KMS-11 (cell line): ENCODE results near the gene AREL1.

Source experiments
- H2AFZ ChIP-seq: fragments of 200-600 bp; sonication (generic); 2 replicates; pipeline ENCODE4 v1.6.1; 2016; ENCODE audit warnings: antibody characterized with exemption, mixed run types, low read depth
- H3K27ac ChIP-seq: fragments of 200-600 bp; sonication (generic); 2 replicates; pipeline ENCODE4 v1.6.1; 2016; ENCODE audit warnings: mild to moderate bottlenecking, mixed run types
- H3K27me3 ChIP-seq: fragments of 200-600 bp; sonication (generic); 2 replicates; pipeline ENCODE4 v1.6.1; 2017; ENCODE audit warnings: mild to moderate bottlenecking, low read depth, mixed run types, moderate library complexity; ENCODE audit not compliant: insufficient read depth
- H3K36me3 ChIP-seq: fragments of 200-600 bp; sonication (generic); 2 replicates; pipeline ENCODE4 v1.6.1; 2017; ENCODE audit warnings: mild to moderate bottlenecking, mixed run types; ENCODE audit not compliant: insufficient read depth
- H3K4me1 ChIP-seq: fragments of 200-600 bp; sonication (generic); 2 replicates; pipeline ENCODE4 v1.6.1; 2016; ENCODE audit warnings: mild to moderate bottlenecking, low read depth, mixed run types; ENCODE audit not compliant: poor library complexity, severe bottlenecking
- H3K4me2 ChIP-seq: fragments of 200-600 bp; sonication (generic); 2 replicates; pipeline ENCODE4 v1.7.0; 2016; ENCODE audit warnings: mild to moderate bottlenecking, mixed run types
- H3K4me3 ChIP-seq: fragments of 200-600 bp; sonication (generic); IDR thresholded peaks from 2 replicates; pipeline ENCODE4 v1.6.1; 2017; ENCODE audit warnings: low read depth, low read length, mixed read lengths; ENCODE audit not compliant: insufficient read depth
- H3K79me2 ChIP-seq: fragments of 200-600 bp; sonication (generic); 2 replicates; pipeline ENCODE4 v1.6.1; 2016; ENCODE audit warnings: low read depth, mixed run types; ENCODE audit not compliant: insufficient read depth
- H3K9ac ChIP-seq: fragments of 200-600 bp; sonication (generic); 2 replicates; pipeline ENCODE4 v1.6.1; 2016; ENCODE audit warnings: mild to moderate bottlenecking, mixed run types
- H4K20me1 ChIP-seq: fragments of 200-600 bp; sonication (generic); 2 replicates; pipeline ENCODE4 v1.6.1; 2016; ENCODE audit warnings: mild to moderate bottlenecking, mixed run types; ENCODE audit not compliant: insufficient read depth
- TF ChIP-seq, protein P1 (sequence below): fragments of 200-600 bp; sonication (generic); conservative IDR thresholded peaks from 2 replicates; pipeline ENCODE4 v1.6.1; 2017; ENCODE audit warnings: low read depth, mild to moderate bottlenecking, antibody characterized with exemption, low read length, moderate library complexity, mixed read lengths

The AREL1 gene

DNA sequence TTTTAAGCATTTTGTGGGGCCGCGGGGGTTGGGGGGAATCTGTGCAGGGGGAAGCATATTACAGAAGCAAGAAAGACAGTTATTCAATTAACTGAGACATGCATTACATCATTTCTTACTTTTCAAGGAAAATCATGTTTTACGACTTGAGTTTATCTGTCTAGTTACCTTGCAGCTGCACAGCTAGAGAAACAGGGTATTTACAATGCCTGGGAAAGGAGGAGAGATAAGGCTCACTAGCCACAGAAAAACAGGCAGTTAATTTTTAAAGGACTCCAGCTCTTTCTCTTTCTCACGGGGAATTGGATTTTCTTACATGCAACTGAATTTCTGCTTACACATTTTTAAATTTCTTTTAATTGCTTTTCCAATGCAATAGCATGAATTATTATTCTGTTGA is 22.2 kb upstream of the AREL1 start:
- H3K27ac ChIP-seq: no peak overlapping the region
- TF ChIP-seq, protein P1, sequence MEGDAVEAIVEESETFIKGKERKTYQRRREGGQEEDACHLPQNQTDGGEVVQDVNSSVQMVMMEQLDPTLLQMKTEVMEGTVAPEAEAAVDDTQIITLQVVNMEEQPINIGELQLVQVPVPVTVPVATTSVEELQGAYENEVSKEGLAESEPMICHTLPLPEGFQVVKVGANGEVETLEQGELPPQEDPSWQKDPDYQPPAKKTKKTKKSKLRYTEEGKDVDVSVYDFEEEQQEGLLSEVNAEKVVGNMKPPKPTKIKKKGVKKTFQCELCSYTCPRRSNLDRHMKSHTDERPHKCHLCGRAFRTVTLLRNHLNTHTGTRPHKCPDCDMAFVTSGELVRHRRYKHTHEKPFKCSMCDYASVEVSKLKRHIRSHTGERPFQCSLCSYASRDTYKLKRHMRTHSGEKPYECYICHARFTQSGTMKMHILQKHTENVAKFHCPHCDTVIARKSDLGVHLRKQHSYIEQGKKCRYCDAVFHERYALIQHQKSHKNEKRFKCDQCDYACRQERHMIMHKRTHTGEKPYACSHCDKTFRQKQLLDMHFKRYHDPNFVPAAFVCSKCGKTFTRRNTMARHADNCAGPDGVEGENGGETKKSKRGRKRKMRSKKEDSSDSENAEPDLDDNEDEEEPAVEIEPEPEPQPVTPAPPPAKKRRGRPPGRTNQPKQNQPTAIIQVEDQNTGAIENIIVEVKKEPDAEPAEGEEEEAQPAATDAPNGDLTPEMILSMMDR: no peak

DNA sequence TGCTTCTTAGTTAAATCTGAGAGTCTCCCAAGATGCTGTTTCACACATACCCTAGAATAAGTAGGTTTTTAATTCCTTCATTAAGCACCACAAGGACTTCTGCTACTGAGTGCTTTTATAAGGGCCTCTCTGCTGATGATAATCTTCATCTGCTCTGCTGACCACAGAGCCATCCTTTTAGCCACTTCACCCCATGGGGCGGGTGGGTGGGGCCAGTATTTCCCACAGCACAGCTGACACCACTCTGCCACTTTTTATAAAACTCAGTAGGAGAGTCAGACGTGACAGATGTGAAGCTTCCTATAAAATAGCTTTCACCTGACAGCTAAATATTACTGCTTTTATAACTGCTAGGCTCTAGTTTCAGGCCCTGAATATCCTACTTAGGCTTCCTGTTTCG is 20.3 kb upstream of the AREL1 start:
- Histone ChIP-seq H4K20me1 (no peaks in the 10 kb centered on the region), H3K79me2 (no peaks in the 10 kb centered on the region), H3K9ac (no peak overlapping the region), H3K36me3 (no peaks in the 10 kb centered on the region), H3K4me1 (peaks cover 4% of the 10 kb centered on the region), H3K4me3 (no peak overlapping the region), H3K27me3 (no peaks in the 10 kb centered on the region), H2AFZ (no peak overlapping the region), H3K4me2 (no peak overlapping the region), H3K27ac (no peak overlapping the region)
- TF ChIP-seq, protein P1: no peak

More for the DNA sequence above, 22.2 kb upstream of the AREL1 start:
- Histone ChIP-seq H3K27me3 (no peaks in the 10 kb centered on the region), H3K4me2 (no peak overlapping the region), H3K4me3 (no peak overlapping the region), H3K36me3 (no peaks in the 10 kb centered on the region), H4K20me1 (no peaks in the 10 kb centered on the region), H2AFZ (no peak overlapping the region), H3K9ac (no peak overlapping the region), H3K79me2 (no peaks in the 10 kb centered on the region), H3K4me1 (peaks cover 4% of the 10 kb centered on the region)

DNA sequence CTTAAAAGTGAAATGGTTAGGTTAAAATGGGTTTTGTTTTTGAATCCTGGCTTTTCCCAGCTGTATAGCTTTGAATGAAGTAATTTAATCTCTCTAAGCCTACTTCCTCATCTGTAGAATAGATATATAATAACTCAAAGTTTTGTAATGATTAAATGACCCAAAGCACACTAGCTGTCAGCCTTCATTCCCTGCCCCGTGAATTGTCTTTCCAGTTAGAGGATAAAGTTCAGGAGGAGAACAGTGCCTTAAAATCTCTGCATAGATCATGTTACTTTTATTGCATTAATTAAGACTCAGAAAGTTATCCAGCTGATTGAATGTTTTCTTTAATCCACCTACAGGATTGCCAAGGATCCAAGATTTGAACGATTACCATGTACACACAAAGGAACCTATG is 19.5 kb upstream of the AREL1 start:
- TF ChIP-seq, protein P1: no peak
- H3K4me3 ChIP-seq: no peak overlapping the region
- H3K4me1 ChIP-seq: peaks cover 4% of the 10 kb centered on the region
- no peak overlapping the region for H2AFZ ChIP-seq
- no peaks in the 10 kb centered on the region for H3K27me3 ChIP-seq
- H3K36me3 ChIP-seq: no peaks in the 10 kb centered on the region
- no peak overlapping the region for H3K4me2 ChIP-seq
- no peak overlapping the region for H3K9ac ChIP-seq
- no peaks in the 10 kb centered on the region for H4K20me1 ChIP-seq
- H3K79me2 ChIP-seq: no peaks in the 10 kb centered on the region
- H3K27ac ChIP-seq: no peak overlapping the region

DNA sequence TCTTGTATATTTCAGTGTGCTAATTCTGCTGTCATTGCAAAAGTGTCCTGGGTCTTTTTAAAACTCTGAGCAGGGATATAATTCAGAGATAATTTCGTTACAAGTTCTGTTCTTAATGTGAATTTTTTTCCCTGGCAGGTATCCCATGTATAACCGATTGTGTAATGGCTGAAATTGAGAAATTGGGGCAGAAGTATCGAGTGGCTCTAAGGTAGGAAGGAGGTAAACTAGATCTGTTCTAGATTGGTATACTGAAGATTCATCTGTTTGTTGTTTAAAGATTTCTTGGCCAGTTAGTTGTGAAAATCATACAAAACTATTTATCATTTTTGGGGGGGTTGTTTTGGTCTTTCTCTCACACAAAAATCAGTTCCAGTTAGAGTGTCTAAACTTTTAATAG is 10.3 kb upstream of the AREL1 start:
- TF ChIP-seq, protein P1: no peak
- no peaks in the 10 kb centered on the region for H3K79me2 ChIP-seq
- no peaks in the 10 kb centered on the region for H3K27me3 ChIP-seq
- no peak overlapping the region for H3K9ac ChIP-seq
- H2AFZ ChIP-seq: no peak overlapping the region
- H3K4me3 ChIP-seq: no peak overlapping the region
- H3K4me1 ChIP-seq: no peaks in the 10 kb centered on the region
- no peaks in the 10 kb centered on the region for H3K36me3 ChIP-seq
- no peaks in the 10 kb centered on the region for H4K20me1 ChIP-seq
- no peak overlapping the region for H3K4me2 ChIP-seq
- no peak overlapping the region for H3K27ac ChIP-seq

DNA sequence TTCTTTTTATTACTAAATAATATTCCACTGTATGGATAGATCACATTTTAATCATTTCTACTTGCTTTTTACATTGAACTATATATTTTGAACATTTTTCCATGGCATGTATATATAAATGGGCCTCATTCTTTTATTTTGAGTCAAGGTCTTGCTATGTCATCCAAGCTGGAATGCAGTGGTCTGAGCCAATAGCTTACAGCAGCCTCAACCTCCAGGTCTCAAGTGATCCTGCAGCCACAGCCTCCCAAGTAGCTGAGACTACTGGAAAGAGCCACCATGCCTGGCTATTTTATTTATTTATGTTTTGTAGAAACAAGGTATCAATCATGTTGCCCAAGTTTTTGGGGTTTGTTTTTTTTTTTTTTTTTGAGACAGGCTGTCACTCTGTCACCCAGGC is 7.6 kb upstream of the AREL1 start:
- H3K36me3 ChIP-seq: no peaks in the 10 kb centered on the region
- no peak overlapping the region for H2AFZ ChIP-seq
- no peak overlapping the region for H3K4me3 ChIP-seq
- no peak overlapping the region for H3K27ac ChIP-seq
- no peaks in the 10 kb centered on the region for H4K20me1 ChIP-seq
- TF ChIP-seq, protein P1: no peak
- no peak overlapping the region for H3K9ac ChIP-seq
- H3K79me2 ChIP-seq: no peaks in the 10 kb centered on the region
- H3K4me2 ChIP-seq: no peak overlapping the region
- no peaks in the 10 kb centered on the region for H3K4me1 ChIP-seq
- no peaks in the 10 kb centered on the region for H3K27me3 ChIP-seq
